HEK293 (cell line): ENCODE data around the gene SREBF1.
A peak's percentile ranks its signal among the peaks of the same experiment; 100 is the strongest.

Source experiments
- CTCF ChIA-PET: fragments of 350-600 bp; formaldehyde crosslinking; extraction: SDS; loops from one replicate; lab custom pipeline; 2021; ENCODE audit warnings: antibody characterized with exemption; lab: Yijun Ruan, JAX
- POLR2A ChIA-PET: fragments of 300-600 bp; formaldehyde crosslinking; extraction: SDS; loops from one replicate; lab custom pipeline; 2020; ENCODE audit warnings: antibody characterized with exemption, inconsistent platforms; lab: Yijun Ruan, JAX
- H3K27ac ChIP-seq: fragments of 200-500 bp; sonication (Bioruptor generic); 2 replicates; pipeline ENCODE4 v1.5.1; 2014; ENCODE audit warnings: low read depth, low read length, control low read depth, inconsistent platforms; ENCODE audit errors: extremely low read depth
- H3K36me3 ChIP-seq, 2 experiments: fragments of 200-500 bp in 1 of 2; sonication (Bioruptor generic) in 1 of 2; 1 replicate in 1 of 2; 2 replicates in 1 of 2; pipeline ENCODE4 v1.5.1; 2014 to 2017; ENCODE audit warnings: inconsistent platforms in 2 of 2, low read length in 2 of 2; ENCODE audit not compliant: control insufficient read depth in 2 of 2, insufficient read depth in 1 of 2
- H3K4me1 ChIP-seq: fragments of 200-500 bp; sonication (Bioruptor generic); 2 replicates; pipeline ENCODE4 v1.5.1; 2014; ENCODE audit warnings: mild to moderate bottlenecking, low read length, inconsistent platforms; ENCODE audit not compliant: control insufficient read depth, insufficient read depth
- H3K4me3 ChIP-seq: 2 replicates; pipeline ENCODE4 v1.5.1; 2011; ENCODE audit warnings: low read depth, mild to moderate bottlenecking, control low read depth, low read length, moderate library complexity
- H3K9me3 ChIP-seq: fragments of 200-500 bp; sonication (Bioruptor generic); 2 replicates; pipeline ENCODE4 v1.5.1; 2014; ENCODE audit warnings: low read depth, low read length, inconsistent platforms; ENCODE audit not compliant: control insufficient read depth, insufficient read depth
- MZF1 ChIP-seq: fragments of 450-650 bp; formaldehyde crosslinking; IDR thresholded peaks from 2 replicates; pipeline ENCODE4 v1.5.1; 2017; ENCODE audit warnings: missing biosample characterization, missing genetic modification characterization, borderline replicate concordance
- YY2 ChIP-seq: fragments of 450-650 bp; formaldehyde crosslinking; IDR thresholded peaks from 2 replicates; pipeline ENCODE4 v1.5.1; 2016; ENCODE audit warnings: missing biosample characterization, missing genetic modification characterization
- ZFP69B ChIP-seq: fragments of 450-650 bp; formaldehyde crosslinking; IDR thresholded peaks from 2 replicates; pipeline ENCODE4 v1.5.1; 2016; ENCODE audit warnings: missing biosample characterization, missing genetic modification characterization
- ZNF302 ChIP-seq: fragments of 450-650 bp; formaldehyde crosslinking; IDR thresholded peaks from 2 replicates; pipeline ENCODE4 v1.5.1; 2016; ENCODE audit warnings: missing biosample characterization, missing genetic modification characterization, low read depth
- ZNF335 ChIP-seq: fragments of 450-650 bp; formaldehyde crosslinking; conservative IDR thresholded peaks from 2 replicates; pipeline ENCODE4 v1.5.1; 2016; ENCODE audit warnings: missing biosample characterization, missing genetic modification characterization
- ZNF341 ChIP-seq: fragments of 450-650 bp; formaldehyde crosslinking; IDR thresholded peaks from 2 replicates; pipeline ENCODE4; 2016; ENCODE audit warnings: low read depth, missing biosample characterization, missing genetic modification characterization
- ZNF37A ChIP-seq: fragments of 450-650 bp; IDR thresholded peaks from 2 replicates; pipeline ENCODE4 v1.5.1; 2018; ENCODE audit warnings: missing biosample characterization, missing genetic modification characterization
- ZNF394 ChIP-seq: fragments of 450-650 bp; formaldehyde crosslinking; IDR thresholded peaks from 2 replicates; pipeline ENCODE4 v1.5.1; 2016; ENCODE audit warnings: missing biosample characterization, missing genetic modification characterization, mild to moderate bottlenecking, moderate library complexity, borderline replicate concordance
- ZNF600 ChIP-seq: fragments of 450-650 bp; formaldehyde crosslinking; IDR thresholded peaks from 2 replicates; pipeline ENCODE4 v1.5.1; 2016; ENCODE audit warnings: missing biosample characterization, missing genetic modification characterization
- ZNF768 ChIP-seq: fragments of 450-650 bp; formaldehyde crosslinking; IDR thresholded peaks from 2 replicates; pipeline ENCODE4 v1.5.1; 2018; ENCODE audit warnings: missing biosample characterization, mild to moderate bottlenecking, missing genetic modification characterization
- ZSCAN23 ChIP-seq: fragments of 450-650 bp; formaldehyde crosslinking; IDR thresholded peaks from 2 replicates; pipeline ENCODE4 v1.5.1; 2016; ENCODE audit warnings: missing biosample characterization, missing genetic modification characterization
- TF ChIP-seq, protein P1 (sequence below): fragments of 450-650 bp; formaldehyde crosslinking; IDR thresholded peaks from 2 replicates; pipeline ENCODE4 v1.5.1; 2016; ENCODE audit warnings: missing biosample characterization, missing genetic modification characterization, low read depth
- TF ChIP-seq, protein P2 (sequence below): fragments of 450-650 bp; formaldehyde crosslinking; IDR thresholded peaks from 2 replicates; pipeline ENCODE4 v1.5.1; 2016; ENCODE audit warnings: missing biosample characterization, missing genetic modification characterization
- TF ChIP-seq, protein P3 (sequence below): fragments of 450-650 bp; formaldehyde crosslinking; IDR thresholded peaks from 2 replicates; pipeline ENCODE4 v1.5.1; 2016; ENCODE audit warnings: missing biosample characterization, missing genetic modification characterization
- TF ChIP-seq, protein P4 (sequence below): fragments of 450-650 bp; formaldehyde crosslinking; IDR thresholded peaks from 2 replicates; pipeline ENCODE4 v1.5.1; 2016; ENCODE audit warnings: missing biosample characterization, missing genetic modification characterization
- TF ChIP-seq, protein P5 (sequence below): fragments of 450-650 bp; formaldehyde crosslinking; IDR thresholded peaks from 2 replicates; pipeline ENCODE4 v1.5.1; 2016; ENCODE audit warnings: missing biosample characterization, missing genetic modification characterization, borderline replicate concordance

SREBF1 gene

DNA sequence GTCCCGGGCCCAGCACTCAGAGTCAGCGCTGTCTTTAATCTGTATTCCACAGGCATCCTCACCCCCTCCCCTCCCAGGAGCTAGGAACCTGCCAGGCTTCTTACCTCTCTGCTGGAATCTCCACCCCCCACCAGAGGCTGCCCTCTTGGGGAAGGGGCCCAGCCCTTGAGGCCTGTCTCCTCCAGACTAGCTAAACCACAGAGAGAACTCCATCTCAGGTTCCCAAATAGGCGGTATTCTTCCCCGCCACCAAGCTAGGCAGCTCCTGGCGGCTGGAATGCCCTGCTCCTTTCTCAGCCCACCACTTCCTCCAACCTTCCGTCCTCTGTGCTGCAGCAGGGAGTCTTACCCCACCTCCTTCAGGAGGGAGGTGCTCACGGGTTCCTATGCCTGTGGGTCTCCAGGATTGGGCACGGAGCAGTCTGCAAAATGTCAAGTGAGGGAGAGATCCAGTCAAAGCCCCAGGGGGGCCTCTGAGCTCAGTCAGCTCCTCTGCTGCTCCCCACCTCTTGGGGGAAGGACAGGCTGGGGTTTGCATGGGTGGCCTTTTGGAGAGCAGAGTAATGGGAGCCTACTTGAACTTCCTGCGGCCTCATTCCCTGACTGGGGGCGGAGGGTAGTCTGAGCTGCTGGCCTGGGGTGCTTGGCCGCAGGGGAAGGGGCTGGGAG lies 55.7 kb downstream of the SREBF1 start (continued):
- TF ChIP-seq, protein P1, sequence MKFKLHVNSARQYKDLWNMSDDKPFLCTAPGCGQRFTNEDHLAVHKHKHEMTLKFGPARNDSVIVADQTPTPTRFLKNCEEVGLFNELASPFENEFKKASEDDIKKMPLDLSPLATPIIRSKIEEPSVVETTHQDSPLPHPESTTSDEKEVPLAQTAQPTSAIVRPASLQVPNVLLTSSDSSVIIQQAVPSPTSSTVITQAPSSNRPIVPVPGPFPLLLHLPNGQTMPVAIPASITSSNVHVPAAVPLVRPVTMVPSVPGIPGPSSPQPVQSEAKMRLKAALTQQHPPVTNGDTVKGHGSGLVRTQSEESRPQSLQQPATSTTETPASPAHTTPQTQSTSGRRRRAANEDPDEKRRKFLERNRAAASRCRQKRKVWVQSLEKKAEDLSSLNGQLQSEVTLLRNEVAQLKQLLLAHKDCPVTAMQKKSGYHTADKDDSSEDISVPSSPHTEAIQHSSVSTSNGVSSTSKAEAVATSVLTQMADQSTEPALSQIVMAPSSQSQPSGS (tag by site-specific recombination), result no peak
- TF ChIP-seq YY2 (tag by site-specific recombination) (no peak), ZNF37A (tag by site-specific recombination) (no peak), ZSCAN23 (tag by site-specific recombination) (no peak), ZNF394 (tag by site-specific recombination) (0 out of 2 replicates have a peak, but pooled peaks have one; percentile 8), ZNF335 (tag by site-specific recombination) (no peak)

DNA sequence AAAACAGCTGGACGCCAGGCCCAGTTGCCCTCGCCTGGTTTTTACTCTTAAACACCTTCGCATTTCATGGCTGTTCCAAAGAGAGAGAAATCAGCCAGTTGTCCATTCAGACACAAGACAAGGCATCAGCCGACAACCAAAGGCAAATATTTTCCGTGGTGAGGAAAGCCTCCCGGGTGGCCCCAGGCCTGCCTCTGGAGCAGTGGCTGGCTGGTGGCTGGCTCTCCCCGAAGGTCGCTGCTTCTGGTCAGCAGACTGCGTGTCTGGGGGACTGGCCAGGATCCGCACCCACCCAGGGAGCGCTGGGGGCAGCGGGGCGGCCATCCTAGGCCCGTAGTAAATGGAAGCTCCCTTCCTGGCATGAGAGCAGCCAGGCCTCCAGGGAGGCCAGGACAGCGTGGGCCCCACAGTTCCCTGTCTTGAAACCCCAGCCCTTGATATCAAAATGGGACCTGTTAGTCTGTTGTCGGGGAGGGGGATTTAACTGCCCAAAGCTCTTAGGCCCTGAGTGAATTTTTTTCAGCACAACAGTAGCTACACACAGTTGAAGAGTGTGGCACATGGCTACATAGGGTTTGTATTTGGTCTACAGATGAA lies 57.7 kb downstream of the SREBF1 start:
- H3K4me1 ChIP-seq, result peaks cover 19% of the 10 kb centered on the region
- ChIA-PET POLR2A (no interaction called here), CTCF (interaction anchor here (0.6 to 1.0 kb wide), 3 partner anchors 31 to 140 kb away, joined by 3 to 4 read pairs (median 3); no protein-coding TSS in a partner anchor)
- TF ChIP-seq, protein P2, sequence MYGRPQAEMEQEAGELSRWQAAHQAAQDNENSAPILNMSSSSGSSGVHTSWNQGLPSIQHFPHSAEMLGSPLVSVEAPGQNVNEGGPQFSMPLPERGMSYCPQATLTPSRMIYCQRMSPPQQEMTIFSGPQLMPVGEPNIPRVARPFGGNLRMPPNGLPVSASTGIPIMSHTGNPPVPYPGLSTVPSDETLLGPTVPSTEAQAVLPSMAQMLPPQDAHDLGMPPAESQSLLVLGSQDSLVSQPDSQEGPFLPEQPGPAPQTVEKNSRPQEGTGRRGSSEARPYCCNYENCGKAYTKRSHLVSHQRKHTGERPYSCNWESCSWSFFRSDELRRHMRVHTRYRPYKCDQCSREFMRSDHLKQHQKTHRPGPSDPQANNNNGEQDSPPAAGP, result no peak
- TF ChIP-seq, protein P3, sequence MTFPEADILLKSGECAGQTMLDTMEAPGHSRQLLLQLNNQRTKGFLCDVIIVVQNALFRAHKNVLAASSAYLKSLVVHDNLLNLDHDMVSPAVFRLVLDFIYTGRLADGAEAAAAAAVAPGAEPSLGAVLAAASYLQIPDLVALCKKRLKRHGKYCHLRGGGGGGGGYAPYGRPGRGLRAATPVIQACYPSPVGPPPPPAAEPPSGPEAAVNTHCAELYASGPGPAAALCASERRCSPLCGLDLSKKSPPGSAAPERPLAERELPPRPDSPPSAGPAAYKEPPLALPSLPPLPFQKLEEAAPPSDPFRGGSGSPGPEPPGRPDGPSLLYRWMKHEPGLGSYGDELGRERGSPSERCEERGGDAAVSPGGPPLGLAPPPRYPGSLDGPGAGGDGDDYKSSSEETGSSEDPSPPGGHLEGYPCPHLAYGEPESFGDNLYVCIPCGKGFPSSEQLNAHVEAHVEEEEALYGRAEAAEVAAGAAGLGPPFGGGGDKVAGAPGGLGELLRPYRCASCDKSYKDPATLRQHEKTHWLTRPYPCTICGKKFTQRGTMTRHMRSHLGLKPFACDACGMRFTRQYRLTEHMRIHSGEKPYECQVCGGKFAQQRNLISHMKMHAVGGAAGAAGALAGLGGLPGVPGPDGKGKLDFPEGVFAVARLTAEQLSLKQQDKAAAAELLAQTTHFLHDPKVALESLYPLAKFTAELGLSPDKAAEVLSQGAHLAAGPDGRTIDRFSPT (tag by site-specific recombination), result no peak
- TF ChIP-seq MZF1 (peak; percentile 79; the same call in 1 of the 2 replicates), ZNF302 (no peak), ZFP69B (tag by site-specific recombination) (peak; percentile 90), ZNF341 (tag by site-specific recombination) (0 out of 2 replicates have a peak, but pooled peaks have one; percentile 36)
- TF ChIP-seq, protein P4, sequence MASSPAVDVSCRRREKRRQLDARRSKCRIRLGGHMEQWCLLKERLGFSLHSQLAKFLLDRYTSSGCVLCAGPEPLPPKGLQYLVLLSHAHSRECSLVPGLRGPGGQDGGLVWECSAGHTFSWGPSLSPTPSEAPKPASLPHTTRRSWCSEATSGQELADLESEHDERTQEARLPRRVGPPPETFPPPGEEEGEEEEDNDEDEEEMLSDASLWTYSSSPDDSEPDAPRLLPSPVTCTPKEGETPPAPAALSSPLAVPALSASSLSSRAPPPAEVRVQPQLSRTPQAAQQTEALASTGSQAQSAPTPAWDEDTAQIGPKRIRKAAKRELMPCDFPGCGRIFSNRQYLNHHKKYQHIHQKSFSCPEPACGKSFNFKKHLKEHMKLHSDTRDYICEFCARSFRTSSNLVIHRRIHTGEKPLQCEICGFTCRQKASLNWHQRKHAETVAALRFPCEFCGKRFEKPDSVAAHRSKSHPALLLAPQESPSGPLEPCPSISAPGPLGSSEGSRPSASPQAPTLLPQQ, result peak; percentile 77
- no peak overlapping the region for H3K27ac ChIP-seq
- no peak overlapping the region for H3K4me3 ChIP-seq
- H3K9me3 ChIP-seq, result no peaks in the 10 kb centered on the region
- peaks cover 0 to 4% of the 10 kb centered on the region in 2 experiments; a peak in 2 of 3 replicates for H3K36me3 ChIP-seq

DNA sequence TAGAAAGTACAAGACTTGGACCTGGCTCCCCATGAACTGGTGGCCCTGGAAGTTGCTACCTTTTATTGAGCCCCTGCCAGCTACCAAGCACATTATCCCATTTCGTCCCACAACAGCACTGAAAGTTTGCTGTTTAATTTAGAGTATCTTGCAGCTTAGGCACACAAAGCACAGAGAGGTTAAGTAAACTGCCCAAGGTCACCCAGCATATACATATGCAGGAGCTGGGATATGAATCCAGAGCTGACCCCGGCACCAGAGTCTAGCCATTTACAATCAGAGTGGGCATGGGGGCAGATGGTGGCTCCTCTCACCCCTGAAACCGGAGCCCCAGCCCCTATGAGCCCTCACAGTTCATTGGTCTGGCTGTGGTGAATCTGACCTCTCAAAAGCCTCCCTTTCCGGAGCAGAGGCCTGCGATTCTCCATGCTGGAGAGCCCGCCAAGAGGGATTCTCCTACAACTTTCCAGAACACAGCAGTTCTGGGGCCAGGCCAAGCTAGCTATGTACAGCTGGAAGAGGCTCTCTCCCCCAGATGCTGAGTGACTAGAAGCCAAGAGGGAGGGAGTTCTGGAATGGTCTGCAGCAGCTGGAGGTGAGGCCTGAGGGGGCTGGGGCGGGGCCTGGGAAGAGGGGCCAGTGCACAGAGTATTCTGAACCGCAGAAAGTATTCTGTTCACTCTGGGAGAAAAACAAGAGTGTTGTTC lies 58.3 kb downstream of the SREBF1 start:
- no peak overlapping the region for H3K4me3 ChIP-seq
- POLR2A ChIA-PET, result no interaction called here
- TF ChIP-seq, protein P5, sequence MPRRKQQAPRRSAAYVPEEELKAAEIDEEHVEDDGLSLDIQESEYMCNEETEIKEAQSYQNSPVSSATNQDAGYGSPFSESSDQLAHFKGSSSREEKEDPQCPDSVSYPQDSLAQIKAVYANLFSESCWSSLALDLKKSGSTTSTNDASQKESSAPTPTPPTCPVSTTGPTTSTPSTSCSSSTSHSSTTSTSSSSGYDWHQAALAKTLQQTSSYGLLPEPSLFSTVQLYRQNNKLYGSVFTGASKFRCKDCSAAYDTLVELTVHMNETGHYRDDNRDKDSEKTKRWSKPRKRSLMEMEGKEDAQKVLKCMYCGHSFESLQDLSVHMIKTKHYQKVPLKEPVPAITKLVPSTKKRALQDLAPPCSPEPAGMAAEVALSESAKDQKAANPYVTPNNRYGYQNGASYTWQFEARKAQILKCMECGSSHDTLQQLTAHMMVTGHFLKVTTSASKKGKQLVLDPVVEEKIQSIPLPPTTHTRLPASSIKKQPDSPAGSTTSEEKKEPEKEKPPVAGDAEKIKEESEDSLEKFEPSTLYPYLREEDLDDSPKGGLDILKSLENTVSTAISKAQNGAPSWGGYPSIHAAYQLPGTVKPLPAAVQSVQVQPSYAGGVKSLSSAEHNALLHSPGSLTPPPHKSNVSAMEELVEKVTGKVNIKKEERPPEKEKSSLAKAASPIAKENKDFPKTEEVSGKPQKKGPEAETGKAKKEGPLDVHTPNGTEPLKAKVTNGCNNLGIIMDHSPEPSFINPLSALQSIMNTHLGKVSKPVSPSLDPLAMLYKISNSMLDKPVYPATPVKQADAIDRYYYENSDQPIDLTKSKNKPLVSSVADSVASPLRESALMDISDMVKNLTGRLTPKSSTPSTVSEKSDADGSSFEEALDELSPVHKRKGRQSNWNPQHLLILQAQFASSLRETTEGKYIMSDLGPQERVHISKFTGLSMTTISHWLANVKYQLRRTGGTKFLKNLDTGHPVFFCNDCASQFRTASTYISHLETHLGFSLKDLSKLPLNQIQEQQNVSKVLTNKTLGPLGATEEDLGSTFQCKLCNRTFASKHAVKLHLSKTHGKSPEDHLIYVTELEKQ (tag by site-specific recombination), result no peak
- TF ChIP-seq ZNF600 (tag by site-specific recombination), result peak; percentile 51; the same call in 1 of the 2 replicates
- peak; percentile 92 for TF ChIP-seq ZNF768 (tag by site-specific recombination)
- H3K9me3 ChIP-seq, result no peaks in the 10 kb centered on the region
- H3K36me3 ChIP-seq, result peaks cover 0 to 4% of the 10 kb centered on the region in 2 experiments; a peak in 2 of 3 replicates
- H3K27ac ChIP-seq, result no peak overlapping the region
- peaks cover 16% of the 10 kb centered on the region for H3K4me1 ChIP-seq
- CTCF ChIA-PET, result interaction anchor here (0.6 to 0.8 kb wide), 3 partner anchors 9 to 129 kb away, joined by 3 to 5 read pairs (median 4); no protein-coding TSS in a partner anchor
